ENCODE results near the gene CORO1C. TPM values are rescaled to one million over a fixed set of nuclear protein-coding genes. Genes with fewer than 3 reads are reported as not detected.

CORO1C gene
- total and polyA plus RNA-seq, 2 experiments from 2014 or later: 170 to 403 TPM

GRCh38 chr12:108623577-108623976 is 107.7 kb downstream of the CORO1C start:
- in situ Hi-C loops (cut with MboI): no loop called here
- no peak overlapping the region for H3K27ac ChIP-seq
- no peaks in the 10 kb centered on the region for H3K79me2 ChIP-seq (ENCODE audit: insufficient read depth)
- H3K27me3 ChIP-seq (replicated peaks; ENCODE audit: insufficient read depth): no peaks in the 10 kb centered on the region
- no peak overlapping the region for H3K9ac ChIP-seq
- no peak for DNase-seq
- peaks cover 9% of the 10 kb centered on the region for H3K4me1 ChIP-seq (ENCODE audit: insufficient read depth)
- H3K4me3 ChIP-seq: no peak overlapping the region
- WGBS, 2 experiments (ENCODE audit: low coverage in 1 of 2, low lambda C conversion rate in 2 of 2, missing lambda C conversion rate in 2 of 2): 90 to 98% methylated on average over 8 of the region's 8 CpGs
- H3K4me2 ChIP-seq (ENCODE audit: unreplicated experiment): no peak overlapping the region
- H3K9me3 ChIP-seq (ENCODE audit: low read depth): no peaks in the 10 kb centered on the region
- no peaks in the 10 kb centered on the region for H4K20me1 ChIP-seq (ENCODE audit: insufficient read depth)
- no peak for TF ChIP-seq EZH2 (IDR thresholded peaks at IDR 0.05; ENCODE audit: insufficient read depth, poor library complexity, severe bottlenecking)
- TF ChIP-seq EZH2phosphoT487 (IDR thresholded peaks at IDR 0.05; ENCODE audit: insufficient read depth, low read depth): no peak
- H2AFZ ChIP-seq: no peak overlapping the region
- peaks cover 18% of the 10 kb centered on the region; the same call in 1 of the 2 replicates for H3F3A ChIP-seq (ENCODE audit: insufficient read depth)
- H3K9me2 ChIP-seq (ENCODE audit: insufficient read depth): no peaks in the 10 kb centered on the region
- no peaks in the 10 kb centered on the region for H3K36me3 ChIP-seq (ENCODE audit: low read depth)

- H3K9me2 ChIP-seq (ENCODE audit: insufficient read depth): no peaks in the 10 kb centered on the region
- no peaks in the 10 kb centered on the region for H3K27me3 ChIP-seq (replicated peaks; ENCODE audit: insufficient read depth)
- TF ChIP-seq EZH2 (IDR thresholded peaks at IDR 0.05; ENCODE audit: insufficient read depth, poor library complexity, severe bottlenecking) (no peak), EZH2phosphoT487 (IDR thresholded peaks at IDR 0.05; ENCODE audit: insufficient read depth, low read depth) (no peak)
- H3K4me2 ChIP-seq (ENCODE audit: unreplicated experiment): no peak overlapping the region
- no peak overlapping the region for H2AFZ ChIP-seq
- no peaks in the 10 kb centered on the region for H3K9me3 ChIP-seq (ENCODE audit: low read depth)
- no peak overlapping the region for H3K27ac ChIP-seq
- in situ Hi-C loops (cut with MboI): no loop called here
- no peaks in the 10 kb centered on the region for H3K36me3 ChIP-seq (ENCODE audit: low read depth)
- no peak for DNase-seq
- H3K79me2 ChIP-seq (ENCODE audit: insufficient read depth): no peaks in the 10 kb centered on the region
- WGBS, 2 experiments (ENCODE audit: low coverage in 1 of 2, low lambda C conversion rate in 2 of 2, missing lambda C conversion rate in 2 of 2): 57 to 60% methylated on average over 14 of the region's 14 CpGs
- H3K9ac ChIP-seq: no peak overlapping the region
- peaks cover 18% of the 10 kb centered on the region; the same call in 1 of the 2 replicates for H3F3A ChIP-seq (ENCODE audit: insufficient read depth)
- H3K4me1 ChIP-seq (ENCODE audit: insufficient read depth): peaks cover 3% of the 10 kb centered on the region; the same call in 1 of the 2 replicates
- H4K20me1 ChIP-seq (ENCODE audit: insufficient read depth): no peaks in the 10 kb centered on the region
- H3K4me3 ChIP-seq: no peak overlapping the region
Measured at GRCh38 chr12:108622921-108623514, 108.3 kb downstream of the CORO1C start.

DNA sequence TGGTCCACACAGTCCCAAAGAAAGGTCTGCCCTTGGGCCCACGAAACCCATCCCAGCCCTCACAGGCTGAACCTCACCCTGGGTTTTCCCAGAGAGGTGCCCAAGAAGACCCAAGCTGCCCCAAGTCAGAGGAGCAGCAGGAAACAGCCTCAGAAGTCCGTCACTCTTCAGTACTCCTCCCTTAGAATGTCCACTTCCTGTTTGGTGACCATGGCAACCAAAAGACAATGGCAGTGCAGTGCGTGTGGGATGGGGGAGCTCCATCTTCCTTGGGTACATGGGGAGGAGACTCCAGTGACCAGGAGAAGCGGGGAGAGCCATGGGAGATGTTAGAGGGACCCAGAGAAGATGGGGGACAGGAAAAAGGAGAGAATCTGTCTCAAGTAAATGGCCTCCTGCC is 108.9 kb downstream of the CORO1C start:
- no peak for DNase-seq
- H4K20me1 ChIP-seq (ENCODE audit: insufficient read depth): no peaks in the 10 kb centered on the region
- H3F3A ChIP-seq (ENCODE audit: insufficient read depth): peaks cover 23% of the 10 kb centered on the region; the same call in 1 of the 2 replicates
- H3K9me3 ChIP-seq (ENCODE audit: low read depth): no peaks in the 10 kb centered on the region
- TF ChIP-seq EZH2 (IDR thresholded peaks at IDR 0.05; ENCODE audit: insufficient read depth, poor library complexity, severe bottlenecking) (no peak), EZH2phosphoT487 (IDR thresholded peaks at IDR 0.05; ENCODE audit: insufficient read depth, low read depth) (no peak)
- in situ Hi-C loops (cut with MboI): no loop called here
- H3K4me3 ChIP-seq: no peak overlapping the region
- H3K27me3 ChIP-seq (replicated peaks; ENCODE audit: insufficient read depth): no peaks in the 10 kb centered on the region
- no peaks in the 10 kb centered on the region for H3K36me3 ChIP-seq (ENCODE audit: low read depth)
- H3K4me1 ChIP-seq (ENCODE audit: insufficient read depth): peaks cover 3% of the 10 kb centered on the region; the same call in 1 of the 2 replicates
- H3K9me2 ChIP-seq (ENCODE audit: insufficient read depth): no peaks in the 10 kb centered on the region
- WGBS, 2 experiments (ENCODE audit: low coverage in 1 of 2, low lambda C conversion rate in 2 of 2, missing lambda C conversion rate in 2 of 2): 73 to 76% methylated on average over 4 of the region's 4 CpGs
- no peaks in the 10 kb centered on the region for H3K79me2 ChIP-seq (ENCODE audit: insufficient read depth)
- no peak overlapping the region for H3K9ac ChIP-seq
- no peak overlapping the region for H2AFZ ChIP-seq
- no peak overlapping the region for H3K4me2 ChIP-seq (ENCODE audit: unreplicated experiment)
- H3K27ac ChIP-seq: no peak overlapping the region

DNA sequence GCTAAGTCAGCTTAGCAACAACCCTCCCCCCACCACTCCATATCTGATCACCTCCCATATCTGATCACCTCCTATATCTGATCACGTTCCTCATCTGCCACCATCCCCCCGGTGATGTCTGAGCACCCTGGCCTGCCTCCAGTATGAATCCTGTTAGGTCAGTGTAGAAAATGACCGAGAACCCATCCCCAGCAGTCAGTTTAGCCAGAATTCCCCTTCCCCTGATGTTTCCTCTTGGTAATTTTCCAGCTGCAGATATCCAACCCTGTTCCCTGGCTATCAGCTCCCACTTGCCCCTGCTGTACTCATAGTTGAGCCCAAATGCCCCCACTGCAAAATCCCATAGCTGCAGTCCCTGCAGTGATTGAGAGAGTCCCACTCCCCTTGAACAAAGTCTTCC is 110.2 kb downstream of the CORO1C start:
- no peak overlapping the region for H3K4me2 ChIP-seq (ENCODE audit: unreplicated experiment)
- H4K20me1 ChIP-seq (ENCODE audit: insufficient read depth): no peaks in the 10 kb centered on the region
- H3F3A ChIP-seq (ENCODE audit: insufficient read depth): peaks cover 19% of the 10 kb centered on the region; the same call in 1 of the 2 replicates
- 96 to 100% methylated on average over 3 of the region's 3 CpGs for WGBS, 2 experiments (ENCODE audit: low coverage in 1 of 2, low lambda C conversion rate in 2 of 2, missing lambda C conversion rate in 2 of 2)
- no peaks in the 10 kb centered on the region for H3K36me3 ChIP-seq (ENCODE audit: low read depth)
- H3K9ac ChIP-seq: no peak overlapping the region
- TF ChIP-seq EZH2 (IDR thresholded peaks at IDR 0.05; ENCODE audit: insufficient read depth, poor library complexity, severe bottlenecking) (no peak), EZH2phosphoT487 (IDR thresholded peaks at IDR 0.05; ENCODE audit: insufficient read depth, low read depth) (no peak)
- in situ Hi-C loops (cut with MboI): no loop called here
- no peak overlapping the region for H3K27ac ChIP-seq
- H3K4me3 ChIP-seq: no peak overlapping the region
- no peaks in the 10 kb centered on the region for H3K9me2 ChIP-seq (ENCODE audit: insufficient read depth)
- H2AFZ ChIP-seq: no peak overlapping the region
- H3K4me1 ChIP-seq (ENCODE audit: insufficient read depth): peaks cover 11% of the 10 kb centered on the region; the same call in 1 of the 2 replicates
- H3K27me3 ChIP-seq (replicated peaks; ENCODE audit: insufficient read depth): no peaks in the 10 kb centered on the region
- DNase-seq: no peak
- H3K9me3 ChIP-seq (ENCODE audit: low read depth): no peaks in the 10 kb centered on the region
- H3K79me2 ChIP-seq (ENCODE audit: insufficient read depth): no peaks in the 10 kb centered on the region
